ENCODE results near the gene PLEKHD1.

GRCh38 chr14:69530095-69530494, 45.6 kb downstream of the PLEKHD1 start:
- TF ChIP-seq CEBPB (IDR thresholded peaks at IDR 0.05) = no peak
- TF ChIP-seq REST (IDR thresholded peaks at IDR 0.05; ENCODE audit: low read depth) = no peak
